HG03460 (cell line): Measurements from ENCODE around the gene NEK5.

Experiments
- ATAC-seq: cut with Tn5 transposase; IDR thresholded peaks from one replicate; pipeline ENCODE4 v1.9.1; 2021; ENCODE audit not compliant: unreplicated experiment

Gene NEK5

DNA sequence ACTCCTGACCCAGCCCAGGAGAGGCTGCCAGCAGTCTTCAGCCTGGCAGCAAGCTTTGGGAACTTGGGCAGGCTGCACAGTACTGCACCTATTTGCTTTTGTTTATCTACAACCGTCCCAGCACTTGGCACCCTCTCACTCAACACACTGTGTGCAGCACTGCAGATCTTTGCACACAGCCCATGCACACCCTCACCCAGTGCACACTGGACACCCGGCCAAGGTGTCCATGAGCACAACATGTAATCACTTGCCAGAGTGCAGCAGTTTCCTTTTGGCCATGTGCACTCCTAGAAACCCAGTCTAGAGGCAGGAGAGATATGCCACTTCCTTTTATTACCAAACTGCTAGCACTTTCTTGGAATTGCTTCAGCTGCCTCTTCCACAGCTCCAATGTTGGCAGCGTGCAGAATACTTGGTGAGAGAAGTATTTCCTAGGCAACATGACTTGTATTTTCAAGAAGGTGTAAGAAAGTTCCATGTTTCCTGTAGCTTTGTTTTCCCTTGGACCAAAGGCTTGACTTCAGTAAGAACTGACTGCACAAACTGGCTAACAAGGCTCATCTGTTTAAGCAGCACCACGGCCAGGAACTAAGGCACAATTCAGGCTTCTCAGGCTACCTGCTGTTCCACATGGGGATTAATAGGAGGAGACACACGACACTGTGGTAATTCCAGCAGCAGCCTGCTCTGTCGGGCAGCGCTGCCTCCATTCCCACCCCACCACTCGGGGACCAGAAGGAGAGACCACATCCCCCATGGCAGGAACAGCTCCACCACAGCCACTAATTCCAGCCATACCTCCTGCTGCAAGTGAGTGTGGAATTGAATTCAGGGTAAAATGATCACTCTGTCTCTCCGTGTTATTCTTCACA lies 133.0 kb downstream of the NEK5 start:
- ATAC-seq: no peak

DNA sequence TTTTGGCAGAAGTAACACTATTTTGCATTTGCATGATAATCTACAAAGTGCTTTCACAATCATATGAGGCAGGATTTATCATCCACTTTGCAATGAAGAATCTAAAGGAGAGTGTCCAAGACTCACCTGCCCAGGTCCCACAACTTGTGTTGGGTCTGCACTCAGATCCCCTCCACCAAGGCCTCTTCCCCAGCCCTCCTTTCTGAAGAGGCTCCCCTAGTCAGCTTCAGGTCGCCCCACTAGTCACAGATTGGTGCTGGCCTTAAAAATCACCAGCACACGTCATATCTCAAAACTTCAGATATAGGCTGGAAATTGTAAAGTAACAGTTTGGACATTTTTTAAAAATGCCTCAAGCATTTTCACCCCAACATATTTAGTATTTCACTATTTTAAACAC lies 135.2 kb downstream of the NEK5 start:
- no peak for ATAC-seq

DNA sequence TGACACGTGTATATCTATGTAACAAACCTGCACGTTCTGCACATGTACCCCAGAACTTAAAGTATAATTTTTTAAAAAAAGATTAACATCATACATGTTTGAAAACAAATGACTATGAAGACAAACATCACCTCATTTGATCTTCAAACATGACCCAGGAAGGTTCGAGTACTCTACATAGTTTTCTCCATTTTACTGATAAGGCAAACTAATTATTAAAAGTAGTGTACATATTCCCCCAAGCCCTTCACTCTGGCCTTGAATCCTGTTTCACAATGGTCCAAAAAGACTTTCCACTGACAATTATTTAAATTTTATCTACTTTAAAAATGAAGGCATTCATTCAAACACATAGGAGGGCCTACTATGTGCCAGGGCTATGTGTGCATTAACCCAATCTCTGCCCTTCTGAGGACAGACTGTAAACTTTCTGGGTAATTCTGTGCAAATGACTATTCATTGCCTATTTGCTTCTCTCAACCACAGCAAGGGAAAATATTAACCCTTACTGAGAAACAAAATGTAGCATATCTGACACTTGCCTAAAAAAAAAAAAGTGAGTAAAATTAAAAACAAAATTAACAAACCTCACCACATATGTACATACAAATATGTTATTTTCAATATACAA lies 139.8 kb downstream of the NEK5 start:
- ATAC-seq: no peak
